HepG2 (cell line): Measurements from ENCODE around the gene TMEM238. TPM values are rescaled to one million over a fixed set of nuclear protein-coding genes. Genes with fewer than 3 reads are reported as not detected.

Experiments used
- ATF7-NPFF ChIP-seq: sonication (generic); formaldehyde crosslinking; IDR thresholded peaks from 2 replicates; pipeline ENCODE4 v1.8.1; 2023; ENCODE audit warnings: mild to moderate bottlenecking, low read depth, missing genetic modification reagents, moderate library complexity
- BCL3 ChIP-seq: sonication (generic); formaldehyde crosslinking; IDR thresholded peaks from 2 replicates; pipeline ENCODE4 v1.5.1; 2020; ENCODE audit warnings: mild to moderate bottlenecking, missing genetic modification reagents, moderate library complexity
- IRF2 ChIP-seq: IDR thresholded peaks from 2 replicates; pipeline ENCODE4 v1.6.1; 2018; ENCODE audit warnings: missing genetic modification reagents, missing compliant biosample characterization
- KDM5A ChIP-seq: fragments of 200-600 bp; sonication (generic); IDR thresholded peaks from 2 replicates; pipeline ENCODE4 v1.7.0; 2018; ENCODE audit warnings: antibody characterized with exemption, mild to moderate bottlenecking, low read length, borderline replicate concordance
- MXI1 ChIP-seq: IDR thresholded peaks from 3 replicates; pipeline ENCODE4 v1.6.1; 2012; ENCODE audit warnings: low read depth, low read length, inconsistent platforms, borderline replicate concordance
- POLR2A ChIP-seq, 2 experiments: IDR thresholded peaks; 2 replicates each; pipeline ENCODE4 v1.6.1; 2011; ENCODE audit warnings: low read depth in 2 of 2, low read length in 2 of 2, mild to moderate bottlenecking in 1 of 2, moderate library complexity in 1 of 2; ENCODE audit not compliant: insufficient read depth in 1 of 2
- RAD21 ChIP-seq: fragments of 450-650 bp; formaldehyde crosslinking; IDR thresholded peaks from 2 replicates; pipeline ENCODE4 v1.5.0; 2020; ENCODE audit warnings: mild to moderate bottlenecking
- RXRA ChIP-seq: sonication (generic); formaldehyde crosslinking; IDR thresholded peaks from 2 replicates; pipeline ENCODE4 v1.5.1; 2020; ENCODE audit warnings: missing genetic modification reagents
- U2AF1 ChIP-seq: fragments of 200-400 bp; formaldehyde crosslinking; optimal IDR thresholded peaks from 2 replicates; pipeline ENCODE3; 2017; ENCODE audit warnings: mild to moderate bottlenecking, low read depth, low read length
- ZFY ChIP-seq: sonication (generic); formaldehyde crosslinking; IDR thresholded peaks from 2 replicates; pipeline ENCODE4 v1.4.0; 2020; ENCODE audit warnings: missing genetic modification reagents
- ZNF546 ChIP-seq: sonication (generic); formaldehyde crosslinking; conservative IDR thresholded peaks from 2 replicates; pipeline ENCODE4 v1.8.1; 2023; ENCODE audit warnings: mild to moderate bottlenecking, missing genetic modification reagents
- ZNF773 ChIP-seq: sonication (generic); formaldehyde crosslinking; IDR thresholded peaks from 2 replicates; pipeline ENCODE4 v1.4.0; 2020; ENCODE audit warnings: missing genetic modification reagents, borderline replicate concordance
- polyA plus RNA-seq, 8 experiments: library from polyadenylated mRNA; depleted of rRNA in 3 of 8; stranded (reverse) in 7 of 8; unstranded in 1 of 8; fragments of >200 nt; fragmentation: Illumina TruSeq in 4 of 8; extraction: Trizol in 4 of 8; gene quantifications; 2 replicates each; pipeline versions ENCODE4 v1.2.1 to v1.2.3, GENCODE V29; 2011 to 2016; ENCODE audit warnings: low read depth in 4 of 8, missing spikeins in 1 of 8, mixed read lengths in 1 of 8; ENCODE audit not compliant: insufficient read depth in 1 of 8
- total RNA-seq, 5 experiments: library from RNA; depleted of rRNA; stranded (reverse); fragments of >200 nt; fragmentation: Illumina TruSeq; extraction: Trizol; gene quantifications; 2 replicates each; pipeline ENCODE4 v1.2.3, GENCODE V29; 2016; ENCODE audit warnings: low read depth in 1 of 5
- TF ChIP-seq, protein P1 (sequence below): sonication (generic); formaldehyde crosslinking; IDR thresholded peaks from 2 replicates; pipeline ENCODE4 v1.5.0; 2020; ENCODE audit warnings: missing genetic modification reagents

The TMEM238 gene
- total and polyA plus RNA-seq, 2 of the 13 experiments (the other 11 are each of a cell fraction or from before 2014, with no cell fraction given) = not detected

- TF ChIP-seq MXI1 (0 out of 3 replicates have a peak, but pooled peaks have one; percentile 56), ZFY (peak; percentile 68), U2AF1 (peak; percentile 47), RAD21 (peak; percentile 20; the same call in 1 of the 2 replicates), RXRA (0 out of 2 replicates have a peak, but pooled peaks have one; percentile 18), ATF7-NPFF (CRISPR knock-in tag) (0 out of 2 replicates have a peak, but pooled peaks have one; percentile 68), BCL3 (CRISPR knock-in tag) (peak; percentile 39; the same call in 1 of the 2 replicates), IRF2 (CRISPR knock-in tag) (peak; percentile 80), POLR2A (IDR thresholded peaks at IDR 0.05; ENCODE audit: insufficient read depth in 1 of 2, low read depth in 2 of 2, low read length in 2 of 2) (peak; percentile 87 to 94), ZNF773 (CRISPR knock-in tag) (peak; percentile 57; the same call in 1 of the 2 replicates), KDM5A (0 out of 2 replicates have a peak, but pooled peaks have one; percentile 35), ZNF546 (CRISPR knock-in tag) (peak; percentile 73; the same call in 1 of the 2 replicates)
- TF ChIP-seq, protein P1, sequence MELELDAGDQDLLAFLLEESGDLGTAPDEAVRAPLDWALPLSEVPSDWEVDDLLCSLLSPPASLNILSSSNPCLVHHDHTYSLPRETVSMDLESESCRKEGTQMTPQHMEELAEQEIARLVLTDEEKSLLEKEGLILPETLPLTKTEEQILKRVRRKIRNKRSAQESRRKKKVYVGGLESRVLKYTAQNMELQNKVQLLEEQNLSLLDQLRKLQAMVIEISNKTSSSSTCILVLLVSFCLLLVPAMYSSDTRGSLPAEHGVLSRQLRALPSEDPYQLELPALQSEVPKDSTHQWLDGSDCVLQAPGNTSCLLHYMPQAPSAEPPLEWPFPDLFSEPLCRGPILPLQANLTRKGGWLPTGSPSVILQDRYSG (CRISPR knock-in tag) = 0 out of 2 replicates have a peak, but pooled peaks have one; percentile 33
Observed at GRCh38 chr19:55407550-55407799, 23.4 kb upstream of the TMEM238 start, which contains the start of gene UBE2S (continued).
